Mammary epithelial cell (primary cell): Measurements from ENCODE around the gene MEX3A.

ENCODE experiments used
- CTCF ChIP-seq, 2 donors: IDR thresholded peaks in 1 of 2; conservative IDR thresholded peaks in 1 of 2; 2 replicates each; pipeline ENCODE4 v1.5.1; 2011 to 2012; ENCODE audit warnings: inconsistent platforms in 2 of 2, low read length in 2 of 2, mild to moderate bottlenecking in 2 of 2, control low read depth in 1 of 2, low read depth in 1 of 2; ENCODE audit not compliant: insufficient read depth in 1 of 2; ENCODE audit errors: extremely low read depth in 1 of 2
- EZH2 ChIP-seq: IDR thresholded peaks from 2 replicates; pipeline ENCODE4 v1.6.1; 2012; ENCODE audit warnings: low read length, inconsistent platforms, borderline replicate concordance

GRCh38 chr1:156115514-156116374 lies 33.5 kb upstream of the MEX3A start:
- no peak for TF ChIP-seq CTCF (conservative IDR thresholded peaks at IDR 0.05 in 1 of 2, IDR thresholded peaks at IDR 0.05 in 1 of 2; ENCODE audit: extremely low read depth in 1 of 2, insufficient read depth in 1 of 2, low read depth in 1 of 2, low read length in 2 of 2)
- TF ChIP-seq EZH2 = no peak
